Measurements from ENCODE around the gene CCN6. TPM values are rescaled to one million over a fixed set of nuclear protein-coding genes. Genes with fewer than 3 reads are reported as not detected.

The CCN6 gene
- total RNA-seq, 1 donor from 2014 or later, result not detected

DNA sequence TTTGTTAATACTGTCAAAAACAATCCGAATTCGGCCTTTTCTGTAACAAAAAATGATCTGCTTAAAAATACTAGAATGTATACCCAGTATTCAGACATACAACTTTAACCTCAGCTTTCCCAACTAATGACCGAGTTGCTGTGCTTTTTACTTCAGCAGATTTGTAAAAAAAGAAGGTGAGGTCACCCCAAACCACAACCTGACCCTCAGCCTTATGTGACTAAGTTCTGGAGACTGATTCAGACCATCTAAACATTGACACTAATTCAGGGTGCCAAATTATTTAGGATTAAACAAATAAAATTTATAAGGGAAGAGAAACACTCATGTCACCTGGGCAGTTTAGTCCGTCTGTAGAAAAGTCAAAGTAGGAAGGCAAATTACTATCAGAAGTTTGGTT is 7.7 kb downstream of the CCN6 start:
- DNase-seq (no peak), ATAC-seq (ENCODE audit: low read depth) (no peak)
- Mint-ChIP-seq H3K27ac (no peak overlapping the region), H3K9me3 (no peaks in the 10 kb centered on the region), H3K4me3 (no peak overlapping the region), H3K4me1 (no peaks in the 10 kb centered on the region), H3K27me3 (no peaks in the 10 kb centered on the region), H3K36me3 (ENCODE audit: low read depth) (no peaks in the 10 kb centered on the region)
- intact Hi-C loops (cut with micrococcal nuclease), result no loop called here
- TF ChIP-seq, protein P1, sequence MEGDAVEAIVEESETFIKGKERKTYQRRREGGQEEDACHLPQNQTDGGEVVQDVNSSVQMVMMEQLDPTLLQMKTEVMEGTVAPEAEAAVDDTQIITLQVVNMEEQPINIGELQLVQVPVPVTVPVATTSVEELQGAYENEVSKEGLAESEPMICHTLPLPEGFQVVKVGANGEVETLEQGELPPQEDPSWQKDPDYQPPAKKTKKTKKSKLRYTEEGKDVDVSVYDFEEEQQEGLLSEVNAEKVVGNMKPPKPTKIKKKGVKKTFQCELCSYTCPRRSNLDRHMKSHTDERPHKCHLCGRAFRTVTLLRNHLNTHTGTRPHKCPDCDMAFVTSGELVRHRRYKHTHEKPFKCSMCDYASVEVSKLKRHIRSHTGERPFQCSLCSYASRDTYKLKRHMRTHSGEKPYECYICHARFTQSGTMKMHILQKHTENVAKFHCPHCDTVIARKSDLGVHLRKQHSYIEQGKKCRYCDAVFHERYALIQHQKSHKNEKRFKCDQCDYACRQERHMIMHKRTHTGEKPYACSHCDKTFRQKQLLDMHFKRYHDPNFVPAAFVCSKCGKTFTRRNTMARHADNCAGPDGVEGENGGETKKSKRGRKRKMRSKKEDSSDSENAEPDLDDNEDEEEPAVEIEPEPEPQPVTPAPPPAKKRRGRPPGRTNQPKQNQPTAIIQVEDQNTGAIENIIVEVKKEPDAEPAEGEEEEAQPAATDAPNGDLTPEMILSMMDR (IDR thresholded peaks at IDR 0.05), result no peak
- CTCF ChIA-PET, result interaction anchor here (1.2 to 1.6 kb wide), 2 partner anchors 10 to 19 kb away, joined by 3 read pairs; no protein-coding TSS in a partner anchor
- POLR2A ChIA-PET, result no interaction called here

DNA sequence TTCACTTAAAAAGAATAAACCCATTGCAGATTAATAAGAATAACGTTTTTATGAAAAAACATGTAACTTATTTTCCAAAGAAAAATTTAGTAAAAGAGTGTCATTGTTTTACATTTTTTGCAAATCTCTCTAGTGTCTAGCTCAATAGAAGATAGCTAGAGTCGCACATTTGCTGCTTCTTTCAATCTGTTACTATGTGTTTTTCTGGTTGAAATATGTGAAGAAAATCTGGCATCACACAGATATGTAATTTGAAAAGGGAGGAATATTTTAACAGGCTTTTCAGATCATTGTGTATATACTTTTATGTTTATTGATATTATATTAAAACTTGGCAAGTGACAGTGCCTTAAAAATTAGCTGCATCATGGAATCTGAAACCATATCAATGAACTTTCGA is 9.1 kb downstream of the CCN6 start:
- H3K36me3 Mint-ChIP-seq (ENCODE audit: low read depth), result no peaks in the 10 kb centered on the region
- TF ChIP-seq, protein P1 (IDR thresholded peaks at IDR 0.05), result no peak
- no peaks in the 10 kb centered on the region for H3K9me3 Mint-ChIP-seq
- DNase-seq (no peak), ATAC-seq (ENCODE audit: low read depth) (no peak)
- no peak overlapping the region for H3K27ac Mint-ChIP-seq
- intact Hi-C loops (cut with micrococcal nuclease), result no loop called here
- CTCF ChIA-PET, result no interaction called here
- no peaks in the 10 kb centered on the region for H3K4me1 Mint-ChIP-seq
- POLR2A ChIA-PET, result no interaction called here
- no peaks in the 10 kb centered on the region for H3K27me3 Mint-ChIP-seq
- H3K4me3 Mint-ChIP-seq, result no peak overlapping the region

DNA sequence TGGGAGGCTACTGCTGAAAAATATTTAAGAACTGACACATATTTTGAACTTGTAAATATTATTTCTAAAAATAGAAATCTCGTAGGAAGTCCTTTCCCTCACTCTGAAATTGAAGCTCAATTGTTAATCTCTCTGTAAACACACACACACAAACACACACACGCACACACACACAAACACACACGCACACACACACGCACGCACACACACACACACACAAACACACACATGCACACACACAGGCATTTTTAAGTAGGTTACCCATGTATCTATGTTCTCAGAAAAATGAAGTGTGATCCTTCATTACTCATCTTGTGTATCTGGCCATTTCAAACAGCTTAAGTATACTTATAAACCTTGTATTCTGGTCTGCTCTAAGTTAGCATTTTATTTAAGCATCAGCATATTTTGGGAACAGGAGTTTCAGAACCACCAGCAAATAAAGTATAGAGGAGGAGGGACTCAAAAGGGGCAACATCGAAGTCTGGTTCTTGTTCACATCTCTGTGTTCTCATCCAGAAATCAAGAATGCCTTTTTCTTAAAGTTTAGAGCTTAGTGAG is 11.6 kb downstream of the CCN6 start:
- DNase-seq (no peak), ATAC-seq (ENCODE audit: low read depth) (no peak)
- Mint-ChIP-seq H3K4me3 (no peak overlapping the region), H3K9me3 (no peaks in the 10 kb centered on the region), H3K4me1 (no peaks in the 10 kb centered on the region), H3K27ac (no peak overlapping the region), H3K27me3 (no peaks in the 10 kb centered on the region), H3K36me3 (ENCODE audit: low read depth) (peaks cover 6% of the 10 kb centered on the region)
- ChIA-PET CTCF (no interaction called here), POLR2A (no interaction called here)
- TF ChIP-seq, protein P1 (IDR thresholded peaks at IDR 0.05), result no peak
- intact Hi-C loops (cut with micrococcal nuclease), result no loop called here

DNA sequence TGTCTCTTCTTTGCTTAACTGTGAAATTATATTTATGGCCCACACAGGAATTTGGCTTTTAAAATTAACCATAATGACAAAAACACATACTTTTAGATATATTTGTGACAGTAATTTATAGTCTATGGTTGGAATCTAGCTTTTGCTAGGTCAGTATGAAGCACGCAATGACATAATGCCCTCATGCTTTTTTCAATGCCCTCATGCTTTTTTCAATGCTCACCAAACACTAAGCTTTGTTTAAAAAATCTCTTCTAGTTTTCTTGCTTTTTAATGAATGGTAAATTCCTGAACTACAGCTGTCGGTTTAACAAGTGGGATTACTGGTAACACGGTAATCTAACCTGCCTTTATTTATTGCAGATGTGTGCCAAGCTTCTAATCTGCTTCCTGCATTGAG is 12.7 kb downstream of the CCN6 start:
- H3K4me1 Mint-ChIP-seq, result no peaks in the 10 kb centered on the region
- CTCF ChIA-PET, result no interaction called here

DNA sequence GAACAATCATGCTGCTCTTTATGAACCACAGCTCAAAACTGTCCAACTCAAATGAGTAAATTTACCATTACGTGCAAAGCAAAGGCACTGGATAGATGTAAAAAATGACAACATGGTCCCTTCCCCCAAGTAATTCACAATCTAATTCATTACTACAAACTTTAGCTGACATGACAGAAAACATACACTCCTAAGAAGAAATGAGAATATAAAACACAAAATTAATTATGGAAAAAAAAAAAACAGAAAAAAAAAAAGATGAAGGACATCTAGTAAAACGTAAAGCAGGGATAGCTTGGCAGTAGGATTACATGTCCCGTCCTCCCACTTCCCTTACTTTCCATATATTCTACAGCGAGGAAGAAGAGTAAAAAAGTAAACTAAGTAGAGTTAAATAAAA is 27.7 kb downstream of the CCN6 start:
- ChIA-PET CTCF (no interaction called here), POLR2A (no interaction called here)
- Mint-ChIP-seq H3K4me1 (no peaks in the 10 kb centered on the region), H3K27ac (no peak overlapping the region), H3K36me3 (ENCODE audit: low read depth) (peaks cover 49% of the 10 kb centered on the region), H3K4me3 (no peak overlapping the region), H3K9me3 (no peaks in the 10 kb centered on the region), H3K27me3 (no peaks in the 10 kb centered on the region)
- intact Hi-C loops (cut with micrococcal nuclease), result loop anchor here (10.0 kb wide), 1 partner anchor 1267 kb away; the partner anchor contains the start of gene CDK19
- DNase-seq (no peak), ATAC-seq (ENCODE audit: low read depth) (no peak)
- TF ChIP-seq, protein P1 (IDR thresholded peaks at IDR 0.05), result no peak

More for the DNA sequence above, 12.7 kb downstream of the CCN6 start:
- intact Hi-C loops (cut with micrococcal nuclease), result no loop called here
- Mint-ChIP-seq H3K4me3 (no peak overlapping the region), H3K9me3 (no peaks in the 10 kb centered on the region), H3K36me3 (ENCODE audit: low read depth) (peaks cover 12% of the 10 kb centered on the region), H3K27ac (no peak overlapping the region), H3K27me3 (no peaks in the 10 kb centered on the region)
- TF ChIP-seq, protein P1 (IDR thresholded peaks at IDR 0.05), result no peak
- DNase-seq, result no peak
- no peak for ATAC-seq (ENCODE audit: low read depth)
- POLR2A ChIA-PET, result no interaction called here
